Measurements from ENCODE around the gene HCST. TPM values are rescaled to one million over a fixed set of nuclear protein-coding genes. Genes with fewer than 3 reads are reported as not detected.

HCST gene
- total RNA-seq, 1 donor from 2014 or later: 1.3 TPM

DNA sequence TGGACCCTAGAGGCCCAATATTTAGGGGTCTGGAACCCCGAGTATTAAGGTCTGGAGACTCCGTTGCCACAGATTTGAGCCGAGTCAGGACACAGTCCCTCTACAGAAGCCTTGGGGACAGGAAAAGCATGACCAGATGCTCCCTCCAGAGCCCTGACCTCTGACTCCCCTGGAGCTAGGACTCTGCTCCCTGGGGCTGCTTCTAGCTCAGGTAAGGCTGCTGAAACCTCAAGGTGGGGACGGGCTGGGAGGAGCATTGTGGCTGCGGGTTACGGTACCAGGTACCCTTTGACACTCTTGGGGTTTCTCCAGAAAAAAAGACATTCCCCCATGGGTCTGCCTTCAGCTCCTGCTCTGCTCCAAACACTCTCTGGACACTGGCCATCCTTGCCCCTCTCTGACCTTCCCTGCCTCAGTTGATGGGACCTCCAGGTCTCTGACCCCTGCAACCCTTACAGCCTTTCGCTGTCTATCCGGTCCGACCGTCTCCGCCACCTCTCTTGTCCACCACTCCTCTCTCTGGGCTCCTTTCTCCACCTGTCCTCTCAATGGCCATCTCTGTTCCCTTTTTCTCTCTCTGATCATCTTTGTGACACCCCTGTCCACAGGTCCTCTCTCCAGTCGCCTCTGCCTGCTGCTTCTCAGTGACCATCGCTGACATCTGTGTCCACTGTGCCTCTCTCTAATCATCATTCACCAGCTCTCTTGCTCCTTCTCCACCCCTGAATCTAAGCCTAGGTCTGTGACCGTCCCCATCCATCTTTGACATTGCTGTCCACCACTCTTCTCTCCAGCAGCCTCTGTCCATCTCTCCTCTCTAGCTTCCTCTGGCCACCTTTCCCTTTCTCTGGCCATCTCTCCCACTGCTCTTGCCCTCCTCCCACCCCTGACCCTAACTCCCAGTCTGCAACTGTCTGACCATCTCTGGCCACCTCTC is 35.3 kb downstream of the HCST start:
- H3K4me3 ChIP-seq (ENCODE audit: low read depth, low read length): peak overlapping the region; percentile 51
- no peaks in the 10 kb centered on the region for H3K27me3 ChIP-seq (ENCODE audit: control insufficient read depth, insufficient read depth, low read length)
- TF ChIP-seq, protein P1, sequence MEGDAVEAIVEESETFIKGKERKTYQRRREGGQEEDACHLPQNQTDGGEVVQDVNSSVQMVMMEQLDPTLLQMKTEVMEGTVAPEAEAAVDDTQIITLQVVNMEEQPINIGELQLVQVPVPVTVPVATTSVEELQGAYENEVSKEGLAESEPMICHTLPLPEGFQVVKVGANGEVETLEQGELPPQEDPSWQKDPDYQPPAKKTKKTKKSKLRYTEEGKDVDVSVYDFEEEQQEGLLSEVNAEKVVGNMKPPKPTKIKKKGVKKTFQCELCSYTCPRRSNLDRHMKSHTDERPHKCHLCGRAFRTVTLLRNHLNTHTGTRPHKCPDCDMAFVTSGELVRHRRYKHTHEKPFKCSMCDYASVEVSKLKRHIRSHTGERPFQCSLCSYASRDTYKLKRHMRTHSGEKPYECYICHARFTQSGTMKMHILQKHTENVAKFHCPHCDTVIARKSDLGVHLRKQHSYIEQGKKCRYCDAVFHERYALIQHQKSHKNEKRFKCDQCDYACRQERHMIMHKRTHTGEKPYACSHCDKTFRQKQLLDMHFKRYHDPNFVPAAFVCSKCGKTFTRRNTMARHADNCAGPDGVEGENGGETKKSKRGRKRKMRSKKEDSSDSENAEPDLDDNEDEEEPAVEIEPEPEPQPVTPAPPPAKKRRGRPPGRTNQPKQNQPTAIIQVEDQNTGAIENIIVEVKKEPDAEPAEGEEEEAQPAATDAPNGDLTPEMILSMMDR (IDR thresholded peaks at IDR 0.05; ENCODE audit: insufficient read depth, low read length, severe bottlenecking): no peak
- no peaks in the 10 kb centered on the region for H3K36me3 ChIP-seq (ENCODE audit: control insufficient read depth, insufficient read depth, low read length)
- no peak for DNase-seq (ENCODE audit: low read depth)
- no peak for FAIRE-seq

DNA sequence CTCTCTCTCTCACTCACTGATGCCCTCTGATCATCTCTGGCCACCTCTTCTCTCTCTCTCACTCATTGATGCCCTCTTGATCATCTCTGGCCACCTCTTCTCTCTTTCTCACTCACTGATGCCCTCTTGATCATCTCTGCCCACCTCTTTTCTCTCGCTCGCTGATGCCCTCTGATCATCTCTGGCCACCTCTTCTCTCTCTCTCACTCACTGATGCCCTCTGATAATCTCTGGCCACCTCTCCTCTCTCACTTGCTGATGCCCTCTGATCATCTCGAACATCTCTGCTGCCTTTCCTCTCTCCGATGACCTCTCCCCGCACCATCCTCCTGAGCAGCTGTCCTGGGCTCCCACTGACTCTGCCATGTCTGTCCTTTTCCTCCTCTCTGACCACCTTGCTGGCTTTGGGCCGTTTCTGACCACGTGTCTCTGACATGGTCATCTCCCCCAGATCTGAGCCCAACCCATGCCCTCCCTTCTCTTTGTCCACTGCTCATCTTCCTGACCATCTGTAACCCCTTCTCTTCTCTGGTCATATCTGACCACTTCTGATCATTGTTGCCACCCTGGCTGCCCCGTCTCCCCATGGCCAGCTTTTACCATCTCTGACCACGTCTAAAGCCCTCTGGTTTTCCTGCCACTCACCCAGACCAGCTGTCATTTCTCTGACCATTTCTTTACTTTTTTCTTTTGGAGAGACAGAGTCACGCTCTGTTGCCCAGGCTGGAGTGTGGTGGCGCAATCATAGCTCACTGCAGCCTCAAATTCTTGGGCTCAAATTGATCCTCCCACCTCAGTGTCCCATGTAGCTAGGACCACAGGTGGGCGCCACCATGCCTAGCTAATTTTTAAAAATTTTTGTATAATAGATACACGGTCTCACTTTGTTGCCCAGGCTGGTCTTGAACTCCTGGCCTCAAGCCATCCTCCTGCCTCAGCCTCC is 36.2 kb downstream of the HCST start:
- Histone ChIP-seq H3K4me3 (ENCODE audit: low read depth, low read length) (no peak overlapping the region), H3K27me3 (ENCODE audit: control insufficient read depth, insufficient read depth, low read length) (no peaks in the 10 kb centered on the region), H3K36me3 (ENCODE audit: control insufficient read depth, insufficient read depth, low read length) (no peaks in the 10 kb centered on the region)
- TF ChIP-seq, protein P1 (IDR thresholded peaks at IDR 0.05; ENCODE audit: insufficient read depth, low read length, severe bottlenecking): no peak
- FAIRE-seq: no peak
- DNase-seq (ENCODE audit: low read depth): no peak

DNA sequence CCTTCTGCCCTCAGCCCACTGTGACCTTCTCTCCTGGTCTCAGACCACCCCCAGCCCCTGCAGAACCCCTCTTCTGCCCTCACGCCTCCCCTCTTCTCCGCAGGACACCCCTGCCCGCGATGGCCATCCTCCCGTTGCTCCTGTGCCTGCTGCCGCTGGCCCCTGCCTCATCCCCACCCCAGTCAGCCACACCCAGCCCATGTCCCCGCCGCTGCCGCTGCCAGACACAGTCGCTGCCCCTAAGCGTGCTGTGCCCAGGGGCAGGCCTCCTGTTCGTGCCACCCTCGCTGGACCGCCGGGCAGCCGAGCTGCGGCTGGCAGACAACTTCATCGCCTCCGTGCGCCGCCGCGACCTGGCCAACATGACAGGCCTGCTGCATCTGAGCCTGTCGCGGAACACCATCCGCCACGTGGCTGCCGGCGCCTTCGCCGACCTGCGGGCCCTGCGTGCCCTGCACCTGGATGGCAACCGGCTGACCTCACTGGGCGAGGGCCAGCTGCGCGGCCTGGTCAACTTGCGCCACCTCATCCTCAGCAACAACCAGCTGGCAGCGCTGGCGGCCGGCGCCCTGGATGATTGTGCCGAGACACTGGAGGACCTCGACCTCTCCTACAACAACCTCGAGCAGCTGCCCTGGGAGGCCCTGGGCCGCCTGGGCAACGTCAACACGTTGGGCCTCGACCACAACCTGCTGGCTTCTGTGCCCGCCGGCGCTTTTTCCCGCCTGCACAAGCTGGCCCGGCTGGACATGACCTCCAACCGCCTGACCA is 37.2 kb downstream of the HCST start:
- TF ChIP-seq, protein P1 (IDR thresholded peaks at IDR 0.05; ENCODE audit: insufficient read depth, low read length, severe bottlenecking): no peak
- DNase-seq (ENCODE audit: low read depth) (no peak), FAIRE-seq (no peak)
- no peaks in the 10 kb centered on the region for H3K27me3 ChIP-seq (ENCODE audit: control insufficient read depth, insufficient read depth, low read length)
- H3K4me3 ChIP-seq (ENCODE audit: low read depth, low read length): no peak overlapping the region
- H3K36me3 ChIP-seq (ENCODE audit: control insufficient read depth, insufficient read depth, low read length): no peaks in the 10 kb centered on the region

DNA sequence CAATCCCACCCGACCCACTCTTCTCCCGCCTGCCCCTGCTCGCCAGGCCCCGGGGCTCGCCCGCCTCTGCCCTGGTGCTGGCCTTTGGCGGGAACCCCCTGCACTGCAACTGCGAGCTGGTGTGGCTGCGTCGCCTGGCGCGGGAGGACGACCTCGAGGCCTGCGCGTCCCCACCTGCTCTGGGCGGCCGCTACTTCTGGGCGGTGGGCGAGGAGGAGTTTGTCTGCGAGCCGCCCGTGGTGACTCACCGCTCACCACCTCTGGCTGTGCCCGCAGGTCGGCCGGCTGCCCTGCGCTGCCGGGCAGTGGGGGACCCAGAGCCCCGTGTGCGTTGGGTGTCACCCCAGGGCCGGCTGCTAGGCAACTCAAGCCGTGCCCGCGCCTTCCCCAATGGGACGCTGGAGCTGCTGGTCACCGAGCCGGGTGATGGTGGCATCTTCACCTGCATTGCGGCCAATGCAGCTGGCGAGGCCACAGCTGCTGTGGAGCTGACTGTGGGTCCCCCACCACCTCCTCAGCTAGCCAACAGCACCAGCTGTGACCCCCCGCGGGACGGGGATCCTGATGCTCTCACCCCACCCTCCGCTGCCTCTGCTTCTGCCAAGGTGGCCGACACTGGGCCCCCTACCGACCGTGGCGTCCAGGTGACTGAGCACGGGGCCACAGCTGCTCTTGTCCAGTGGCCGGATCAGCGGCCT is 37.9 kb downstream of the HCST start:
- no peaks in the 10 kb centered on the region for H3K27me3 ChIP-seq (ENCODE audit: control insufficient read depth, insufficient read depth, low read length)
- H3K4me3 ChIP-seq (ENCODE audit: low read depth, low read length): no peak overlapping the region
- FAIRE-seq: no peak
- no peaks in the 10 kb centered on the region for H3K36me3 ChIP-seq (ENCODE audit: control insufficient read depth, insufficient read depth, low read length)
- no peak for DNase-seq (ENCODE audit: low read depth)
- TF ChIP-seq, protein P1 (IDR thresholded peaks at IDR 0.05; ENCODE audit: insufficient read depth, low read length, severe bottlenecking): no peak

DNA sequence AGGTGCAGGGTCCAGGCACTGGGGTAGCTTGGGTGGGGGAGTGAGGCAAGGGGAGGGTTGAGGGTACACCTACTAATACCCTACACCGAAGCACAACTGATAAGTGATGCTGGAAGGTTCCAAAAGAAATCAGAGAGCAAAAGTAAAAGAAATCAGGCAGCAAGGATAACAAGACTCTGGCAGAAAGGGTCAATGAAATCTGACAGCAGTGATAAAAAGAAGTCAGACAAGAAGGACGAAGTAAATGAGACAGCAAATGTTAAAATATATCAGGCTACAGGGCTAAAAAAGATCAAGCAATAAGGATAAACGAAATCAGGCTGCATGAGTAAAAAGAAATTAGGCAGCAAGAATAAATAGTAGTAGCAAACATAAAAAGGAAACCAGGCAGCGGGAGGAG is 38.5 kb downstream of the HCST start:
- no peaks in the 10 kb centered on the region for H3K36me3 ChIP-seq (ENCODE audit: control insufficient read depth, insufficient read depth, low read length)
- H3K4me3 ChIP-seq (ENCODE audit: low read depth, low read length): no peak overlapping the region
- FAIRE-seq: no peak
- no peaks in the 10 kb centered on the region for H3K27me3 ChIP-seq (ENCODE audit: control insufficient read depth, insufficient read depth, low read length)
- TF ChIP-seq, protein P1 (IDR thresholded peaks at IDR 0.05; ENCODE audit: insufficient read depth, low read length, severe bottlenecking): no peak
- no peak for DNase-seq (ENCODE audit: low read depth)

Measured in bronchial epithelial cell (primary cell).